DND-41 (cell line): ENCODE measurements around the gene ITIH5.

Experiments
- ATAC-seq: fragments of 200-7000 bp; cut with Tn5 transposase; 3 replicates; pipeline ENCODE4 v1.9.1; 2021; ENCODE audit warnings: low read depth; ENCODE audit not compliant: insufficient read depth
- DNase-seq: peaks from one replicate; pipeline ENCODE4 v3.0.0-alpha.2; 2020
- H2AFZ ChIP-seq: 2 replicates; pipeline ENCODE4 v1.6.0; 2012; ENCODE audit warnings: low read depth, low read length
- H3K27ac ChIP-seq: 2 replicates; pipeline ENCODE4 v1.5.1; 2012; ENCODE audit warnings: low read length, inconsistent platforms
- H3K27me3 ChIP-seq: fragments of 200-600 bp; sonication (generic); 2 replicates; pipeline ENCODE4 v1.6.0; 2012; ENCODE audit warnings: low read length, mild to moderate bottlenecking, inconsistent platforms; ENCODE audit not compliant: insufficient read depth, poor library complexity
- H3K36me3 ChIP-seq: 2 replicates; pipeline ENCODE4 v1.5.1; 2012; ENCODE audit warnings: low read length, inconsistent platforms; ENCODE audit not compliant: insufficient read depth
- H3K4me1 ChIP-seq: 2 replicates; pipeline ENCODE4 v1.5.1; 2012; ENCODE audit warnings: mild to moderate bottlenecking, low read length; ENCODE audit not compliant: insufficient read depth
- H3K4me2 ChIP-seq: 2 replicates; pipeline ENCODE4 v1.6.0; 2012; ENCODE audit warnings: mild to moderate bottlenecking, moderate library complexity, low read length, inconsistent platforms; ENCODE audit not compliant: insufficient read depth
- H3K4me3 ChIP-seq, 2 experiments: fragments of 200-600 bp in 1 of 2; shearing (Covaris generic) in 1 of 2; 2 replicates each; pipeline ENCODE4 v1.5.1; 2012 to 2016; ENCODE audit warnings: inconsistent platforms in 2 of 2, low read length in 2 of 2, mild to moderate bottlenecking in 2 of 2, low read depth in 1 of 2, moderate library complexity in 1 of 2
- H3K79me2 ChIP-seq: 2 replicates; pipeline ENCODE4 v1.6.0; 2012; ENCODE audit warnings: low read length, inconsistent platforms; ENCODE audit not compliant: insufficient read depth
- H3K9ac ChIP-seq: 2 replicates; pipeline ENCODE4 v1.6.0; 2012; ENCODE audit warnings: low read depth, mild to moderate bottlenecking, inconsistent platforms, low read length, moderate library complexity
- H3K9me3 ChIP-seq: 2 replicates; pipeline ENCODE4 v1.5.1; 2012; ENCODE audit warnings: low read length, moderate library complexity, mild to moderate bottlenecking, inconsistent platforms; ENCODE audit not compliant: insufficient read depth, severe bottlenecking
- H4K20me1 ChIP-seq: 2 replicates; pipeline ENCODE4 v1.6.0; 2012; ENCODE audit warnings: low read length; ENCODE audit not compliant: insufficient read depth
- CTCF ChIP-seq: IDR thresholded peaks from 2 replicates; pipeline ENCODE4 v1.5.1; 2012; ENCODE audit warnings: borderline replicate concordance, low read length, moderate library complexity, mild to moderate bottlenecking; ENCODE audit not compliant: poor library complexity, severe bottlenecking; ENCODE audit errors: extremely low read depth
- EZH2 ChIP-seq: IDR thresholded peaks from 3 replicates; pipeline ENCODE4 v1.6.1; 2012; ENCODE audit warnings: borderline replicate concordance, low read depth, mild to moderate bottlenecking, moderate library complexity, low read length, inconsistent platforms; ENCODE audit not compliant: severe bottlenecking

Gene ITIH5

GRCh38 chr10:7551950-7552716 is 114.6 kb downstream of the ITIH5 start:
- DNase-seq (no peak), ATAC-seq (no peak)
- Histone ChIP-seq H3K27ac (no peak overlapping the region), H3K36me3 (no peaks in the 10 kb centered on the region), H3K79me2 (no peaks in the 10 kb centered on the region), H3K4me3 (no peak overlapping the region), H3K9me3 (no peaks in the 10 kb centered on the region), H3K4me2 (no peak overlapping the region), H3K9ac (no peak overlapping the region), H3K4me1 (no peaks in the 10 kb centered on the region), H2AFZ (no peak overlapping the region), H4K20me1 (no peaks in the 10 kb centered on the region), H3K27me3 (no peaks in the 10 kb centered on the region)
- TF ChIP-seq EZH2 (no peak), CTCF (no peak)

- no peak for DNase-seq
- H3K4me1 ChIP-seq: no peaks in the 10 kb centered on the region
- no peaks in the 10 kb centered on the region for H3K79me2 ChIP-seq
- H3K36me3 ChIP-seq: no peaks in the 10 kb centered on the region
- TF ChIP-seq CTCF (no peak), EZH2 (no peak)
- no peak for ATAC-seq
- no peaks in the 10 kb centered on the region for H3K27me3 ChIP-seq
- no peak overlapping the region for H3K4me2 ChIP-seq
- no peak overlapping the region for H2AFZ ChIP-seq
- H3K27ac ChIP-seq: no peak overlapping the region
- no peaks in the 10 kb centered on the region for H4K20me1 ChIP-seq
- H3K9me3 ChIP-seq: no peaks in the 10 kb centered on the region
- no peak overlapping the region for H3K9ac ChIP-seq
- no peak overlapping the region for H3K4me3 ChIP-seq
Observed at GRCh38 chr10:7551289-7551688, 115.5 kb downstream of the ITIH5 start.

- no peak overlapping the region for H3K9ac ChIP-seq
- ATAC-seq (no peak), DNase-seq (no peak)
- no peak overlapping the region for H3K4me3 ChIP-seq
- H3K36me3 ChIP-seq: no peaks in the 10 kb centered on the region
- H3K9me3 ChIP-seq: no peaks in the 10 kb centered on the region
- no peak for TF ChIP-seq CTCF
- no peak for TF ChIP-seq EZH2
- H3K79me2 ChIP-seq: no peaks in the 10 kb centered on the region
- no peaks in the 10 kb centered on the region for H3K27me3 ChIP-seq
- no peaks in the 10 kb centered on the region for H3K4me1 ChIP-seq
- H3K4me2 ChIP-seq: no peak overlapping the region
- H2AFZ ChIP-seq: no peak overlapping the region
- H3K27ac ChIP-seq: no peak overlapping the region
- H4K20me1 ChIP-seq: no peaks in the 10 kb centered on the region
Observed at GRCh38 chr10:7550013-7550412, 116.8 kb downstream of the ITIH5 start.

- ATAC-seq (no peak), DNase-seq (no peak)
- H3K27ac ChIP-seq: no peak overlapping the region
- H3K36me3 ChIP-seq: no peaks in the 10 kb centered on the region
- no peaks in the 10 kb centered on the region for H3K4me1 ChIP-seq
- no peaks in the 10 kb centered on the region for H3K79me2 ChIP-seq
- no peak overlapping the region for H3K4me3 ChIP-seq
- no peak overlapping the region for H3K4me2 ChIP-seq
- no peak overlapping the region for H2AFZ ChIP-seq
- TF ChIP-seq EZH2 (no peak), CTCF (no peak)
- no peaks in the 10 kb centered on the region for H3K9me3 ChIP-seq
- H3K9ac ChIP-seq: no peak overlapping the region
- no peaks in the 10 kb centered on the region for H3K27me3 ChIP-seq
- no peaks in the 10 kb centered on the region for H4K20me1 ChIP-seq
Observed at GRCh38 chr10:7547829-7548228, 118.9 kb downstream of the ITIH5 start.
